Inflammatory macrophage treated with lipopolysaccharide for 1 hour (primary cell): ENCODE measurements around the gene NDUFB2.
"Not testable (repeated sequence)": the region's sequence is repeated elsewhere in the genome, so short reads cannot be mapped to it uniquely, and the experiment has no call there.

Experiments used
- DNase-seq, 2 donors: peaks; one replicate each; pipeline ENCODE4 v3.0.0-alpha.2; 2020 to 2022

Gene NDUFB2

GRCh38 chr7:140673063-140673773 is 23.3 kb upstream of the NDUFB2 start:
- no peak for DNase-seq

GRCh38 chr7:140673774-140674155 is 22.7 kb upstream of the NDUFB2 start:
- no peak for DNase-seq

GRCh38 chr7:140674356-140674800 is 22.1 kb upstream of the NDUFB2 start:
- no peak for DNase-seq

- DNase-seq = peak; percentile 66 to 67
Measured at GRCh38 chr7:140674899-140675701, 21.4 kb upstream of the NDUFB2 start.

GRCh38 chr7:140675726-140676125 is 20.8 kb upstream of the NDUFB2 start:
- no peak for DNase-seq

- DNase-seq = peak; percentile 64 to 71
Measured at GRCh38 chr7:140676306-140676705, 20.2 kb upstream of the NDUFB2 start.

GRCh38 chr7:140676956-140677355 is 19.6 kb upstream of the NDUFB2 start:
- DNase-seq = not testable (repeated sequence)

GRCh38 chr7:140677496-140677895 is 19.0 kb upstream of the NDUFB2 start:
- DNase-seq = no peak

- DNase-seq = no peak
Measured at GRCh38 chr7:140678081-140678815, 18.3 kb upstream of the NDUFB2 start.

- DNase-seq = no peak
Measured at GRCh38 chr7:140678816-140679130, 17.7 kb upstream of the NDUFB2 start.

GRCh38 chr7:140679186-140679585 is 17.3 kb upstream of the NDUFB2 start:
- no peak for DNase-seq

GRCh38 chr7:140680886-140681285 is 15.6 kb upstream of the NDUFB2 start:
- DNase-seq = no peak

- DNase-seq = no peak
Measured at GRCh38 chr7:140681766-140682165, 14.7 kb upstream of the NDUFB2 start.

GRCh38 chr7:140683657-140684056 is 12.9 kb upstream of the NDUFB2 start:
- DNase-seq = no peak

GRCh38 chr7:140684066-140684950 is 12.2 kb upstream of the NDUFB2 start:
- no peak for DNase-seq

- no peak for DNase-seq
Measured at GRCh38 chr7:140685407-140686087, 11.0 kb upstream of the NDUFB2 start.

GRCh38 chr7:140686921-140687320 is 9.6 kb upstream of the NDUFB2 start:
- no peak for DNase-seq

- no peak for DNase-seq
Measured at GRCh38 chr7:140688341-140688740, 8.2 kb upstream of the NDUFB2 start.

- no peak for DNase-seq
Measured at GRCh38 chr7:140689199-140690152, 7.0 kb upstream of the NDUFB2 start.

- DNase-seq = no peak
Measured at GRCh38 chr7:140691376-140692045, 5.0 kb upstream of the NDUFB2 start.
